Glomerular visceral epithelial cell (primary cell): ENCODE results near the gene GLG1.
"Not testable (repeated sequence)": the region's sequence is repeated elsewhere in the genome, so short reads cannot be mapped to it uniquely, and the experiment has no call there.

ENCODE experiments used
- DNase-seq: peaks from one replicate; pipeline ENCODE4 v3.0.0-alpha.2; 2016; ENCODE audit errors: extremely low spot score

Gene GLG1

DNA sequence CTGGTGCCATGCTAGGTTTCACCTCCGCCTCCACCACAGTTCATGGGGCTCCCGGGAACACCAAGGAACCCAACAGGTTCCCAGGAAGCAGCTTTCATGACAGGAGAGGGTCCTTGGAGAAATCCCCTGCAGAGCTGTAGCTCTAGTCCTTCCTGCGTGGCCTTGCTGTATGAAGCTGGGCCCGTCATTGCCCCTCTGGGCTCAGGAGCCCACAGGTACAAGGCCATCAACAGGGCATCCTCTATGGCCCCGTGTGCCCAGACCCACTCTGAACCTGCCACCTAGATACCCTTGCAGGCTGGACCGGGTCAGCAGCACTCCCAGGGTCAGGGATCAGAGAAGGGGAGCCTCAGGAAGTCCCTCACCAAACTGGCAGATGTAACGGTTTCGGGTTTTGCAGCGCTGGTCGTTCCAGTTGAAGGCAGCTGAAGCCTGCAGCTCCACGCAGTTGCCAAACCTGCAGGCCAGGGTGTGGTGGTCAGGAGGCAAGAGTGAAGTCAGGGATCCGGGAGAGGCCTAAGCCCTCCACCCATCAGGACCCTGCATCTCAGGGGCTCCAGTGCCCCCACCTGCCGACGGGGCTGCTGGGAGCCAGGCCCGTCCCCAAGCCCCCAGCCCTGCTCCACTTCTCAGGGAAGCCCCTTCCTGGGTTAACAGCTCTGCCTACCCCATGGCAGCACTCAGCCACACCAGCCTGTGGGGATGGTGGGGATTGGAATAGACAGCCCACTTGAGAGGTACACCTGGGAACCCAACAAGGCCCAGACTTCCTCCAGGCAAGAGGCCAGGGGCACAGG, 197.5 kb downstream of the GLG1 start:
- not testable (repeated sequence) for DNase-seq

- DNase-seq: not testable (repeated sequence)
Measured at GRCh38 chr16:74407362-74407705, 199.6 kb downstream of the GLG1 start.

DNA sequence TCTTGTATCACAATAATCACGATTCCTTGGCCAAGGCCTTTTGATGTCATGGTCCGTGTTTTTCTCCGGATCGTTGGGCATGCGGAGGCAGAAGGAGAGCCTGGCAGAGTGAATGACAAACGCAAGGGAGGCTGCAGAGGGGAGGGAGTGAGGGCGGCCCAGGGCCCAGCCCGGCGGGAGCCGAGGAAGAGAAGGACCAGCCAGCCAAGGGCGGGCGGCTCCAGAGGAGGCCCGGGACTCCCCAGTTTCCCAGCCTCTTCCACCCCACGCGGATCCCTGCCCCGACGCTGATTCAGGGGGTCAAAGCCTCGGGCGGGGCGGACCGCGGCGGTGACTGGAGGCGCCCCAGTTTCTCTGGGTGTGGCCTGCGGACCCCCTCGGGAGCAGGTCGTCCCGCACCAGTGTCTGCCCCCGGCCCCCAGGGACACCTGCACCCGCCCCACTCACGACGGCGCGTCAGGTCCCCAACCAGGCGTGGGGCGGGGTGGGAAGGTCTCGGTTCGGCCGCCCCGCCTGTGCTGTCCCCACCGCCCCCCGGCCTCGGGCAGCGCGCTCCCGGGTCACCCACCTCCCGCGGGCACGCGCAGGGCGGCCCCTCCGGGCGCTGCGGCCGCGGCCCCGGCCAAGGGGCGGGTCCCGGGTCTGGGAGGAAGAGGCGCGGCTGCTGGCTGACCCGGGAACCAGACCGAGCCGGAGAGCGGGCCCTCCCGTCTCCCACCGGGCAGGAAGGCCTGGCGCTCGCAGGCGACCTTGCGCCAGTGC, 200.1 kb downstream of the GLG1 start:
- DNase-seq: not testable (repeated sequence)

DNA sequence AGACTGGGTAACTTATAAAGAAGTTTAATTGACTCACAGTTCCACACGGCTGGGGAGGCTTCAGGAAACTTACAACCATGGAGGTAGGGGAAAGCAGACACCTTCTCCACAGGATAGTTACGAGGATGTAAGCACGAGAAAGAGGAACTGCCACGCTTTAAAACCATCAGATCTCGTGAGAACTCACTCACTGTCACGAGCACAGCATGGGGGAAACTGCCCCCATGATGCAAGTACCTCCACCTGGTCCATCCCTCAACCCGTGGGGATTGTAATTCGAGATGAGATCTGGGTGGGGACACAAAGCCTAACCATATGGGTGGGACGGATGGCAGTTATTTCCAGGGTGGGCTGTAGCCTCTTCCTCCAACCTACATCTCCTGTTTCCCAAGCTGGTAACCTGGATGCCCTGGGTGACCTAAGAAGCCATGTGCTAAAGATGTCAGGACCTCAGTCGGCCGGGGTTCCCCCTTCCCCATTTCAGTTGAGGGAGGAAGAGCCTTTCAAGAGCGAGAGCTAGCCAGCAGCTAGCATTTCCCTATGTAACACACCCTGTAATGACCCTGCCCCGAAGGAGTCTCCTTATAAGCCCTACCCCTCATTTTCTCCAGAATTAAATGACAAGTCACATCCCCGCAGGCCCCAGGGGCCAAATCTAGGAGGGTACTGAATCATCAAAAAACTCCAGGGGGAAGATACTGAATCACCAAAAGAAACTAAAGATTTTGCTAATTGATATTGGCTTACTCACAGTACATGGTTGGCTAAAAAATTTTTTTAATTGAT, 202.6 kb downstream of the GLG1 start:
- not testable (repeated sequence) for DNase-seq

- not testable (repeated sequence) for DNase-seq
Measured at GRCh38 chr16:74400238-74400637, 206.7 kb downstream of the GLG1 start.

GRCh38 chr16:74398212-74398895, 208.6 kb downstream of the GLG1 start:
- DNase-seq: not testable (repeated sequence)
